Spleen (tissue), 7 donors: ENCODE data around the gene SH3BGRL2.

ENCODE experiments used
- POLR2A ChIP-seq, 3 donors: fragments of 450-650 bp; IDR thresholded peaks; one replicate each; pipeline ENCODE4 v1.5.1; 2017; ENCODE audit warnings: antibody characterized with exemption in 3 of 3, mild to moderate bottlenecking in 1 of 3
- TF ChIP-seq, protein P1 (sequence below), 11 experiments: fragments of 200-600 bp in 7 of 11; fragments of 450-650 bp in 4 of 11; sonication (generic) in 4 of 11; IDR thresholded peaks in 8 of 11; conservative IDR thresholded peaks in 3 of 11; 1 replicate in 7 of 11; 2 replicates in 4 of 11; pipeline versions ENCODE4 v1.4.0 to v1.8.0; 2016 to 2021; ENCODE audit warnings: antibody characterized with exemption in 11 of 11, inconsistent platforms in 4 of 11, mild to moderate bottlenecking in 1 of 11
- donor health status: DM: no; HTN: no; CAD: no; lungs with moderate emphysema.
- donor health status: DM: no; HTN: no; CAD: no.
- donor health status: DM: no; HTN: no; CAD: no.

DNA sequence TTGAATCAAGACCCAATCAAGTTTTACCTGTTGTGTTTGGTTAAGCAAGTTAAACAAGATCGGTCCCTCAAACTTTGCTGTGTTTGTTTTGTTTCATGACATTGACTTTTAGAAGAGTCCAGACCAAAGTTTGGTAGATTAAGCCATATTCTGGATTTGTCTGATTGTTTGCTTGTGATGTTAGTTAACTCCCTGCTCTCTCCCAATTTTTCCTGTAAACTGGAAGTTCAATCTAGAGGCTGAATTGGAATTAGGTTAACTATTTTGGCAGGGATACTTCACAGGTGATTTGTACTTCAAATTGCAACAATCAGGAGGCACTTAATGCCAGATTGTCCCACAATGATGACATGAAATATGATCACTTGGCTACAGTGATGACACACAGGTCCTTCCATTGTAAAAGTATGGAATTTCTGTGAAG is 13.6 kb upstream of the SH3BGRL2 start:
- TF ChIP-seq, protein P1, sequence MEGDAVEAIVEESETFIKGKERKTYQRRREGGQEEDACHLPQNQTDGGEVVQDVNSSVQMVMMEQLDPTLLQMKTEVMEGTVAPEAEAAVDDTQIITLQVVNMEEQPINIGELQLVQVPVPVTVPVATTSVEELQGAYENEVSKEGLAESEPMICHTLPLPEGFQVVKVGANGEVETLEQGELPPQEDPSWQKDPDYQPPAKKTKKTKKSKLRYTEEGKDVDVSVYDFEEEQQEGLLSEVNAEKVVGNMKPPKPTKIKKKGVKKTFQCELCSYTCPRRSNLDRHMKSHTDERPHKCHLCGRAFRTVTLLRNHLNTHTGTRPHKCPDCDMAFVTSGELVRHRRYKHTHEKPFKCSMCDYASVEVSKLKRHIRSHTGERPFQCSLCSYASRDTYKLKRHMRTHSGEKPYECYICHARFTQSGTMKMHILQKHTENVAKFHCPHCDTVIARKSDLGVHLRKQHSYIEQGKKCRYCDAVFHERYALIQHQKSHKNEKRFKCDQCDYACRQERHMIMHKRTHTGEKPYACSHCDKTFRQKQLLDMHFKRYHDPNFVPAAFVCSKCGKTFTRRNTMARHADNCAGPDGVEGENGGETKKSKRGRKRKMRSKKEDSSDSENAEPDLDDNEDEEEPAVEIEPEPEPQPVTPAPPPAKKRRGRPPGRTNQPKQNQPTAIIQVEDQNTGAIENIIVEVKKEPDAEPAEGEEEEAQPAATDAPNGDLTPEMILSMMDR (IDR thresholded peaks at IDR 0.05 in 8 of 11, conservative IDR thresholded peaks at IDR 0.05 in 3 of 11) = no peak
- no peak for TF ChIP-seq POLR2A (IDR thresholded peaks at IDR 0.05)
